Peyer's patch (tissue), 4 donors: ENCODE measurements around the gene HSBP1.

Experiments
- POLR2A ChIP-seq, 2 donors: fragments of 450-650 bp; IDR thresholded peaks; one replicate each; pipeline ENCODE4 v1.5.1; 2017; ENCODE audit warnings: antibody characterized with exemption in 2 of 2, mild to moderate bottlenecking in 2 of 2, moderate library complexity in 2 of 2
- TF ChIP-seq, protein P1 (sequence below), 6 experiments: fragments of 450-650 bp in 4 of 6; fragments of 200-600 bp in 2 of 6; sonication (generic) in 1 of 6; IDR thresholded peaks; one replicate each; pipeline ENCODE4 v1.5.1; 2017 to 2019; ENCODE audit warnings: antibody characterized with exemption in 6 of 6, mild to moderate bottlenecking in 3 of 6, moderate library complexity in 1 of 6

DNA sequence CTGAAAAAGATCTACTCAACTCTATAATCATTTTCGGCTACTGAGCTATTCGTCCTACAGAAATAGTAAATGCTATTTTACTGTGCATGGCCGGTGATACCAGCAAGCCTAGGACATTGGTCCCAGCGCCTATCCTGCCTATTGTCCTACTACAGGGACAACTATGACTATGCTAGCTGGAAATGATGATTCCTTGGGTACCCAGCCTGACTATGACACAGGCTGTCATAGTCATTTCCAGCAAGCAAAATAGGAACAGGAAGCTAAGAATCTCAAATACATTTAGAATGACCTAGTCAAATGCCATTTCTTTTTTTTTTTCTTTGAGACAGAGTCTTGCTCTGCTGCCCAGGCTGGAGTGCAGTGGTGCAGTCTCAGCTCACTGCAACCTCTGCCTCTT lies 33.7 kb upstream of the HSBP1 start:
- TF ChIP-seq, protein P1, sequence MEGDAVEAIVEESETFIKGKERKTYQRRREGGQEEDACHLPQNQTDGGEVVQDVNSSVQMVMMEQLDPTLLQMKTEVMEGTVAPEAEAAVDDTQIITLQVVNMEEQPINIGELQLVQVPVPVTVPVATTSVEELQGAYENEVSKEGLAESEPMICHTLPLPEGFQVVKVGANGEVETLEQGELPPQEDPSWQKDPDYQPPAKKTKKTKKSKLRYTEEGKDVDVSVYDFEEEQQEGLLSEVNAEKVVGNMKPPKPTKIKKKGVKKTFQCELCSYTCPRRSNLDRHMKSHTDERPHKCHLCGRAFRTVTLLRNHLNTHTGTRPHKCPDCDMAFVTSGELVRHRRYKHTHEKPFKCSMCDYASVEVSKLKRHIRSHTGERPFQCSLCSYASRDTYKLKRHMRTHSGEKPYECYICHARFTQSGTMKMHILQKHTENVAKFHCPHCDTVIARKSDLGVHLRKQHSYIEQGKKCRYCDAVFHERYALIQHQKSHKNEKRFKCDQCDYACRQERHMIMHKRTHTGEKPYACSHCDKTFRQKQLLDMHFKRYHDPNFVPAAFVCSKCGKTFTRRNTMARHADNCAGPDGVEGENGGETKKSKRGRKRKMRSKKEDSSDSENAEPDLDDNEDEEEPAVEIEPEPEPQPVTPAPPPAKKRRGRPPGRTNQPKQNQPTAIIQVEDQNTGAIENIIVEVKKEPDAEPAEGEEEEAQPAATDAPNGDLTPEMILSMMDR (IDR thresholded peaks at IDR 0.05), result no peak
- no peak for TF ChIP-seq POLR2A (IDR thresholded peaks at IDR 0.05)
